ENCODE data around the gene ZBTB20. TPM values are rescaled to one million over a fixed set of nuclear protein-coding genes. Genes with fewer than 3 reads are reported as not detected.

The ZBTB20 gene
- total RNA-seq, 1 donor from 2014 or later, result 61.0 TPM

- Histone ChIP-seq H3K36me3 (no peaks in the 10 kb centered on the region), H3K4me3 (no peak overlapping the region), H3K4me1 (no peaks in the 10 kb centered on the region), H3K27ac (no peak overlapping the region), H3K27me3 (no peaks in the 10 kb centered on the region), H3K9me3 (no peaks in the 10 kb centered on the region)
- intact Hi-C loops (cut with DNase I), result no loop called here
- TF ChIP-seq, protein P1, sequence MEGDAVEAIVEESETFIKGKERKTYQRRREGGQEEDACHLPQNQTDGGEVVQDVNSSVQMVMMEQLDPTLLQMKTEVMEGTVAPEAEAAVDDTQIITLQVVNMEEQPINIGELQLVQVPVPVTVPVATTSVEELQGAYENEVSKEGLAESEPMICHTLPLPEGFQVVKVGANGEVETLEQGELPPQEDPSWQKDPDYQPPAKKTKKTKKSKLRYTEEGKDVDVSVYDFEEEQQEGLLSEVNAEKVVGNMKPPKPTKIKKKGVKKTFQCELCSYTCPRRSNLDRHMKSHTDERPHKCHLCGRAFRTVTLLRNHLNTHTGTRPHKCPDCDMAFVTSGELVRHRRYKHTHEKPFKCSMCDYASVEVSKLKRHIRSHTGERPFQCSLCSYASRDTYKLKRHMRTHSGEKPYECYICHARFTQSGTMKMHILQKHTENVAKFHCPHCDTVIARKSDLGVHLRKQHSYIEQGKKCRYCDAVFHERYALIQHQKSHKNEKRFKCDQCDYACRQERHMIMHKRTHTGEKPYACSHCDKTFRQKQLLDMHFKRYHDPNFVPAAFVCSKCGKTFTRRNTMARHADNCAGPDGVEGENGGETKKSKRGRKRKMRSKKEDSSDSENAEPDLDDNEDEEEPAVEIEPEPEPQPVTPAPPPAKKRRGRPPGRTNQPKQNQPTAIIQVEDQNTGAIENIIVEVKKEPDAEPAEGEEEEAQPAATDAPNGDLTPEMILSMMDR (IDR thresholded peaks at IDR 0.05), result no peak
- DNase-seq (no peak), ATAC-seq (no peak)
These were observed 204.3 kb downstream of the ZBTB20 start for GRCh38 chr3:114942773-114943172.

DNA sequence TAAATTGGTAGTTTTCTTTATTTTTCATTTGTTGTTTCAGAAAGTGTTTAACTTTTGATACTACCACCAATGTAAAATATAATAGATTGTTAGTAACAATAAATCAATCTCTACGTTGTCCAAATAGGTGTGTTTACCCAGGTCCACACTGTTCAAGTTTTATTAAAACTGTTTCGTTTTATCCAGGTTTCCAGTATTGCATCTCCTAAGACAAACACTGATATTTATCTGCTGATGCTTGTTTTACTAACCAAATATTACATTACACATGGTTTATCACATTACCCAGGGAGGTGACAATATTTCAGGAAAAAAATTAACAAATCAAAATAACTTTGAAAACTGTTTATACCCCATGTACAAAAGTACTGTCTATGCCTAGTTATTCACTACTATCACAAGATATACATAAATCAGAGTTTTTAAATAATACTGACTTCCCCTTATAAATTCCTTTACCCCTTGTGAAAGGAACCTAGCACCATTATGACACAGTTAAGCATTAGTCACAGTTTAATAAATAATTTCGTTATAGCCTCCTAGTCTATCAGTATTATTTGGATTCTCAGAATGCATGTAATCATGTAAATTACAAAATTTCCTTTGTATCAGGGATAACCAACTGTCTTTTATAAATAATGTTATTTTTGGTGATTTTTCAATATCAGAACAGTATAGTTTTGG lies 205.3 kb downstream of the ZBTB20 start:
- TF ChIP-seq, protein P1 (IDR thresholded peaks at IDR 0.05), result no peak
- intact Hi-C loops (cut with DNase I), result no loop called here
- Histone ChIP-seq H3K4me3 (no peak overlapping the region), H3K9me3 (no peaks in the 10 kb centered on the region), H3K27ac (no peak overlapping the region), H3K27me3 (no peaks in the 10 kb centered on the region), H3K4me1 (no peaks in the 10 kb centered on the region), H3K36me3 (no peaks in the 10 kb centered on the region)
- DNase-seq (no peak), ATAC-seq (no peak)

GRCh38 chr3:114939920-114940319 lies 207.2 kb downstream of the ZBTB20 start:
- H3K4me3 ChIP-seq, result no peak overlapping the region
- ATAC-seq, result no peak
- intact Hi-C loops (cut with DNase I), result no loop called here
- no peaks in the 10 kb centered on the region for H3K4me1 ChIP-seq
- TF ChIP-seq, protein P1 (IDR thresholded peaks at IDR 0.05), result no peak
- H3K27ac ChIP-seq, result no peak overlapping the region
- H3K9me3 ChIP-seq, result no peaks in the 10 kb centered on the region
- DNase-seq, result no peak
- H3K27me3 ChIP-seq, result no peaks in the 10 kb centered on the region
- H3K36me3 ChIP-seq, result no peaks in the 10 kb centered on the region

DNA sequence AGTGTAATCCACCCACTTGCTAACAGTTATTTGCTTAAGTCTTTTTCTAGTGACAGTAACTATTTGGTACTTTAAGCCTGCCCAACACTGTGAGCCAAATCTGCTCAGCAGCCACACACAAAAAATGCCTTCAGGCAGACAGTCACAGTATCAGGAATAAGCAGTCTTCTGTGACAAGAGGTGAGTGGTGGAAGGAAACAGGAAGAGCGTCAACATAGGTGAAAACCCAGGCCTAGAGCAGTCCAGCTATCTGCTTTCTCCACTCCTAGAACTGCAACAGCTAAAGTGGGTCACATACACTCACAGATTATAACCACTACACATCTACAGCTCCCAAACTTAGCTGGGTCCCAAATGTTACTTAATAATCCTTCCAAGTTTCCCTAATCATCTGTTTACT lies 213.7 kb downstream of the ZBTB20 start:
- ATAC-seq, result no peak

DNA sequence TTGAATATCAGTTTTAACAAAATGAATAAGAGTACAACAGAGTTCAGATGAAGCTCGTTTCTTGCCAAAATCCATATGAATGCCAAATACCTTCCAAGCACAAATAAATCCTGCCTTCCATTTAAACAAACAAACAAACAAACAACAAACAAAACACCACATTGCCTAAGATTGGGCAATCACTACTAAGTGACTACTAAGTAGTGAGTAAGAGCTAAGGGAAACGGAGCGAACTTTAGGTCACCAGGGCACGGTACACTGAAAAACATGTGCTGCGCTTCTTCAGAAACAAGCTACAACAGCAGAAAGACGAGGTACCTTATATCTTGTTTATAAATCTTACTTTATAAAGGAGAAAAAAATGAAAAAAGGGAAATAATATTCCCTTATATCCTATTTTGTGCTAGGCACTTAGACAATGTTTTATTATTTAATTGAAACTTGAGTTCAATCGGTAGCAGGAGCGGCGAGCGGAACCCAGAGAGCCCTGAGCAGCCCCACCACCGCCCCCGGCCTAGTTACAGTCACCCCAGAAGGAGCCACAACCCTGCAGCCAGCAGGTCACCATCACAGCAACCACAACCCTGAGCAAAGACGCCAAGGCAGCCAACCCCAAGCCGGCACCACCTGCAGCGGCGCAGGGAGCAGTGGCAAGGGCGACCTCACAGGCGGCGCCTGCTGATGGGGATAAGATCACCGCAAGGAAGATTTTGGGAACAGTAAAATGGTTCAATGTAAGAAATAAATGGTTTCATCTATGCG lies 216.9 kb downstream of the ZBTB20 start:
- intact Hi-C loops (cut with DNase I), result no loop called here
- DNase-seq, result peak; percentile 56
- Histone ChIP-seq H3K9me3 (no peaks in the 10 kb centered on the region), H3K4me3 (no peak overlapping the region), H3K27me3 (no peaks in the 10 kb centered on the region), H3K36me3 (no peaks in the 10 kb centered on the region), H3K27ac (no peak overlapping the region), H3K4me1 (no peaks in the 10 kb centered on the region)
- no peak for ATAC-seq
- TF ChIP-seq, protein P1 (IDR thresholded peaks at IDR 0.05), result no peak

More for the DNA sequence above, 213.7 kb downstream of the ZBTB20 start:
- Histone ChIP-seq H3K27me3 (no peaks in the 10 kb centered on the region), H3K27ac (no peak overlapping the region), H3K36me3 (no peaks in the 10 kb centered on the region), H3K4me1 (no peaks in the 10 kb centered on the region), H3K4me3 (no peak overlapping the region), H3K9me3 (no peaks in the 10 kb centered on the region)
- TF ChIP-seq, protein P1 (IDR thresholded peaks at IDR 0.05), result no peak
- intact Hi-C loops (cut with DNase I), result no loop called here
- DNase-seq, result no peak

Data from upper lobe of right lung (tissue), 1 donor.